ENCODE measurements around the gene KRTAP13-4.

The KRTAP13-4 gene, protein sequence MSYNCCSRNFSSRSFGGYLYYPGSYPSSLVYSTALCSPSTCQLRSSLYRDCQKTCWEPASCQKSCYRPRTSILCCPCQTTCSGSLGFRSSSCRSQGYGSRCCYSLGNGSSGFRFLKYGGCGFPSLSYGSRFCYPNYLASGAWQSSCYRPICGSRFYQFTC

DNA sequence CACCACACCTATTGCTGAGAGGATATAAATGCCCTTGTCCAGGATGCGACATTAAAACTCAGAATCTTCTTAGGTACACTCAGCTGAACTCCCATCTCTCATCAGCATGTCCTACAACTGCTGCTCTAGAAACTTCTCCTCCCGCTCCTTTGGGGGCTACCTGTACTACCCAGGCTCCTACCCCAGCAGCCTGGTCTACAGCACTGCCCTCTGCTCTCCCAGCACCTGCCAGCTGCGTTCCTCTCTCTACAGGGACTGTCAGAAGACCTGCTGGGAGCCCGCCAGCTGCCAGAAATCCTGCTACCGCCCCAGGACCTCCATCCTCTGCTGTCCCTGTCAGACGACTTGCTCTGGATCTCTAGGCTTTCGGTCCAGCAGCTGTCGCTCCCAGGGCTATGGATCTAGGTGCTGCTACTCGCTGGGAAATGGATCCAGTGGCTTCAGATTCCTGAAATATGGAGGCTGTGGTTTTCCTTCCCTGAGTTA is at the start of gene KRTAP13-4:
KRTAP13-4 (plus strand) TSS at position 51 of the 486 bp plus-strand sequence; CDS start at position 107, 56 bp downstream.
- no peak for DNase-seq (ENCODE audit: low spot score)

- no peak for DNase-seq (ENCODE audit: low spot score)
Measured at GRCh38 chr21:30382201-30382600, 47.8 kb upstream of the KRTAP13-4 start.

DNA sequence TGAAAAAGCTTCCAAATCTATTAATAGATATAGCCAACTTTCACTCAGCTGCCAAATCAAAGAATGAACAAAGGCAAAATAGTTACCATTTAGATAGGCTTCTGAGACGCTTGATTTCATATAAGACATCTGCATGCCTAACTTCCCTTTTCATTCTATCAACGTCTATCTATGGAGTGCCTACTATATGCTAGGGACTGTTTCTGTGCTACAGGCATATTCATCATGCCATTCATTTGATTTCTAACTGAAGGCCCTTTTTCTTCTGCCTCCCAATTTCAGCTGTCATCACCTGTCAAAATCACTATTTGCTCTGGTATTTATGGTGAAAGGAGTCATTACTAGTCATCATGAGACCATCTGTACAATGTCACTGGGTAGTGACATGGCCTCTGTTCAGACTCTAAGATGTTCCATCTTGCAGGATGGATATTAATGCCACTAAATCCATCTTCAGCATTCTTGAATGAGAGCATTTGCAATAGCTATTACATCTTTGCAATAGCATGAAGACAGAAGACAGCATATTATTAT is 38.5 kb upstream of the KRTAP13-4 start:
- no peak for DNase-seq (ENCODE audit: low spot score)

DNA sequence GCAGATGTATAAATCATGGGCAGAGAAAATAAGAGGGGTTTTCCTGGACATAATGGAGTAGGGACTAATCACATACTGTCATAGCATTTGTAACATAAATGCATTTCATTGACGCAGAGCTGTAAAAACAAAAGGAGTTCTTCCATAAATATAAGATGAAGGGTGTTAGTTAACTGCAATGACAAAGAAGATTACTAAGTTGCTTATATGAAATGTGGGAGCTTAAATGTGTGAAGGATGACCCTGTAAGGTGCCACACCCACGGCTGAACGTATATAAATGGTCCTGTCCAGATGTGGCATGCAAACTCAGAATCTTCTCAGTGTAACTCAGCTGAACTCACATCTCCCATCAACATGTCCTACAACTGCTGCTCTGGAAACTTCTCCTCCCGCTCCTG is 34.3 kb upstream of the KRTAP13-4 start, which contains the start of gene KRTAP13-1:
KRTAP13-1 (plus strand) TSS at position 301 of the 400 bp plus-strand sequence; CDS start at position 357, 56 bp downstream.
- no peak for DNase-seq (ENCODE audit: low spot score)

DNA sequence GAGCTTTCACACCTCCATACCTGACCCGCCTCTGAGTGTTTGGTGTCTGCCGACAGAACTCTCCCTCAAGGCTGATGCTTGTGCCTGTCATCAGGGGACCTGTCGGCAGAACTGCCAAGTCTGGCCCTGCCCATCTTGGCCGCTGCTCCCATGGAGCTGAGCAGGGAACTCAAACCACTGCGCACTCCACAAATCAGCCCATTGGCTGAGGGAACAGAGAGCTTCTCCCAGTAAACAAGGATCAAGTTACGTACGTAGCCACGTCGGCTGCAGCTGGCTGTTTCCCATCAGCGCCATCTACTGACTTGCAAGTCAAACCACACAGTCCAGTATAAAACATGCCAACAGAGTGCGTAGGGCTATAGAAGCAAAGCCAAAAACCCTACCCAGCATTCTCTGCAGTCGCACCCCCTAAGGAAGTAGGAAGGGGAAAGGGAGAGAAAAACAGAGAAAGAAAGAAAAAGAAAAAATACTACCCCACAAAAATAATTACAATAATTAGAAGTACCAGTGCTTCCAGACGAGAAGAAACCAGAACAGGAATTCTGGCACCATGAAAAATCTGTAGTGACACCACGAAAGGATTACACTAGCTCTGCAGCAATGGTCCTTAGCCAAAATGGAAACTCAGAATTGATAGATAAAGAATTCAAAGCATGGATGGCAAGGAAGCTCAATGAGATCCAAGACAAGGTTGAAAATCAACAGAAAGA is 21.1 kb upstream of the KRTAP13-4 start:
- DNase-seq (ENCODE audit: low spot score), result peak; percentile 74

GRCh38 chr21:30415993-30416392 is 14.0 kb upstream of the KRTAP13-4 start:
- no peak for DNase-seq (ENCODE audit: low spot score)

GRCh38 chr21:30425826-30426225 is 4.2 kb upstream of the KRTAP13-4 start, which contains the start of gene KRTAP13-3:
TSS of gene KRTAP13-3 (minus strand) at chr21:30425926. CDS start at chr21:30425912, 14 bp downstream.
- no peak for DNase-seq (ENCODE audit: low spot score)

GRCh38 chr21:30426731-30427130 is 3.3 kb upstream of the KRTAP13-4 start:
- no peak for DNase-seq (ENCODE audit: low spot score)

DNA sequence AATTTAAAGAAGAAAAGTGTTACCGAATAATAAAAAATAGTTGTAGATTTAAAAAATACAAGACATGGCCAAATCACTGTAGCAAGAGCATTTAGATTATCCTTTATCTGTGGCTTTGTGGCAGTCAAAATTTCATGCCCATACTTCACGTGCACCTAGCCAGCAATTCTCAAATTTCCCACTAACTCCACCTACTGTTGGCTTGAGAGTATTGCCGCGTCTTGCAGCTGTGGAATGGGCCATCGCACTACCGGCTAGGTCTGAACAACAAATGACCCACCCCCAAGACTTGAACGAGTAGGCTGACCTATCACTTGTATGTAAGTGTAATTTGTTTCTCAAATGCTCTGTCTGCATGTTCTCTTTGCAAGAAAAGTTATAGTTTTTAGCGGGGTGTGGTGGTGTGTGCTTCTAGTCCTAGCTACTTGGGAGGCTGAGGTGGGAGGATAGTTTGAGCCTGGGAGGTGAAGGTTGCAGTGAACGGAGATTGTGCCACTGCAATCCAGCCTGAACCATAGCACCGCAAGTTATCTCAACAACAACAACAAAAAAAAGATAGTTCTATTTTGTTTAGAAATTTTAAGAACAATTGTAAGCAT is 4.1 kb downstream of the KRTAP13-4 start:
- DNase-seq (ENCODE audit: low spot score), result peak; percentile 57

GRCh38 chr21:30437010-30437565 is 7.1 kb downstream of the KRTAP13-4 start:
- no peak for DNase-seq (ENCODE audit: low spot score)

GRCh38 chr21:30439975-30440374 is 10.0 kb downstream of the KRTAP13-4 start, which contains the start of gene KRTAP15-1:
TSS of gene KRTAP15-1 (plus strand) at chr21:30440275. CDS start at chr21:30440328, 53 bp downstream.
- no peak for DNase-seq (ENCODE audit: low spot score)

DNA sequence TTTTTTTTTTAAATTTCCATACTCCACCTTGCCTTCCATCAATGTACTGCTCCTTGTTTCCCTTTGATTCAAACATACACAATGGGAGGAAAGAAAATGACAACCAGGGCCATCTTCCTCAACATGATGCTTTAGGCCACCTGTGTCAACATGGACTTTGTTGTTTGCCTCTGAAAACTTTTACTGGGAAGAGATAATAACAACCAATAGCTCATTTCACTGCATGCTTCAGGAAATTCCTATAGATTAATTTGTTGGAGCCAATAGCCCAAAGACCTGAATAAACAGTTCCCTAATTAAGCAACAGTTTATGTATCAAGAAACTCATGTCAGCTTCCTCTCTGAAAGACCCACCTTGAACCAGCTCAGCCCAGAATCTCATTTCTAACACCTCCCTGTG is 13.2 kb downstream of the KRTAP13-4 start:
- no peak for DNase-seq (ENCODE audit: low spot score)

DNA sequence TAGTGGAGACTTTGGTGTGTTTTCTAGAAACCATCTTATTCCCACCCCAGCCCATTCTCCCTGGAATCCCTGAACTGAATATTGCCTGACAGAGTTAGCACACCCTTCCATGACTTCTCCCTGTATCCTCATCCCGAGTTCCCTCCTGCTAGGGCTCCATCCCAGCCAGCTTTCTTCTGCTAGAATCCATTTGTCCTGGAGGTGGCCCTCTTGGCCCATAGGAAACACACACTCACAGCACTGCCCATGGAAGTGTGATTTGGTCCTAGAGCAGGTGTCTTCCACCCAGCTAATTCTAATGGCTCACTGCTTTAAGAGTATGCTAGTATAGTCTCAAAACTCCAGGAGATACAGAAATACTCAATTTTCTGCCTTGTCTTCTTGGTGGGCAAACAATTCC is 14.2 kb downstream of the KRTAP13-4 start:
- no peak for DNase-seq (ENCODE audit: low spot score)

DNA sequence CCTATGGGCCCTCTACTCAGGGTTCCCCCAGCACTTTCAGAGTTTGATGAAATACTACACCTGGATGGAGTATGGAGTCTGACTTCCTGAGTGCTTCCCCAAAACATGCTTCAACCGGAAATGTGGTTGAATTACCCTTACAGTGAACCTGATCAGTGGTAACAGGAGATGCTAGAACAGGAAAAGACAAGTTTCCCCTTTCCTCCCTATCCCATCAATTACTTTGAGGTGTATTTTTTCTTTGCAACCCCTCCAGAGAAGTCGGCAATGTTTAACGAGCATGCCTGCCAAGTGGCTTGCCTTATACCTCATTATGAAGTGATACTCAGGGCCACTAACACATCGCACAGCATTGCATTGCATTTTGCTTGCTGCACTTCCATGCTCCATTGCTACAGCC is 17.0 kb downstream of the KRTAP13-4 start:
- DNase-seq (ENCODE audit: low spot score), result no peak

- no peak for DNase-seq (ENCODE audit: low spot score)
Measured at GRCh38 chr21:30448514-30448913, 18.5 kb downstream of the KRTAP13-4 start.

DNA sequence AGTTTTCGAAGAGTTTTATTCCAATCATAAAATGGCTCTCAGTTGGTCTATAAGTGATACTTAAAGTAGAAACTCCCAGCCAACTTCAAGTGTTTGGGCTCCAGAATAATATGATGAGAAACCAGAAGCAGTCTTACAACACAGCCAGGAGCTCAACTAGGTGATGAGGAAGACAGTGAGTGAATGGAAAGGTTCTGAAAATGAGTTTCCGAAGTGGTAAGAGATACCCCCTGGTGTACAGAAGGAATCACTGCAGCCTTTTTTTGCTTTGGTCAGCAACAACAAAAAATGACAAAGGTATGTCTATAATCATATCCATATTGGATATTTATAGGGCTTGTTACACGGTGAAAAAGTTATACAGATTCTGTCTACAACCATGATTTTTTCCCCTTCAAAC is 33.7 kb downstream of the KRTAP13-4 start:
- no peak for DNase-seq (ENCODE audit: low spot score)

DNA sequence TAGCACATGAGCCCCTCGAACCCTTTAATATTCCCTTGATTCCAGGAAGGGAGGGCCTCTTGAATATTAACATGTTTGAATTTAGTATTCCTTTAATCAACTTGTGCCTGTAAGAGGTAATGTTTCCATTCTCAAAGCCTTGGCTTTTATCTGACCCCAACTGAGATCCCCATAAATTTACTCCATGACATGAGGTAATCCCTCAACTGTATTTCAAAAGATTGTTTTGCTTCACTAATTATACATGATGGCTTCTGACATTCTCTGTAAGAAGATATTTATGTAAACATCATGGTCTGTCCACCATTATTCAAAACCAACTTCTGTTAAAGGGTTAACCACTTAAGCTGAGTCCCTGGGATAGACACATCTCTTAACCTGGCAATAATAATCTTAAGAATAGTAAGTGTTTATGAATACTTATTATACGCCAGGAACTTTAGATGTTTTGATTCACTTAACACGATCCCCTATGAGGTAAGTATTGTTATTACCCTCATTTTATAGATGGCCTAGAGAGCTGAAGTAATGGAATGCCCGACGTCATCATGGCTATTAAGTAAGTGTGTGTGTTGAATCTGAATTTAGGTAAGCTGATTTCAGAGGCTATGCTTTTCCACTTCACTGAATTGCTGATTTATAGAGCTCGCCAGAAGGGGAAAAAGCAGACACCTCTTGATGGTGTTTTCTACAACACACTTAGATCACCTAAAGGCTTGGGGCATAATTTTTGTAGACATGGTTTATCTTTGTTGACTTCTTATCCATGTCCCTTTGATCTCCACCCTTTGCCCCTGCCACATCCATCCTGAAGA is 39.1 kb downstream of the KRTAP13-4 start:
- no peak for DNase-seq (ENCODE audit: low spot score)

DNA sequence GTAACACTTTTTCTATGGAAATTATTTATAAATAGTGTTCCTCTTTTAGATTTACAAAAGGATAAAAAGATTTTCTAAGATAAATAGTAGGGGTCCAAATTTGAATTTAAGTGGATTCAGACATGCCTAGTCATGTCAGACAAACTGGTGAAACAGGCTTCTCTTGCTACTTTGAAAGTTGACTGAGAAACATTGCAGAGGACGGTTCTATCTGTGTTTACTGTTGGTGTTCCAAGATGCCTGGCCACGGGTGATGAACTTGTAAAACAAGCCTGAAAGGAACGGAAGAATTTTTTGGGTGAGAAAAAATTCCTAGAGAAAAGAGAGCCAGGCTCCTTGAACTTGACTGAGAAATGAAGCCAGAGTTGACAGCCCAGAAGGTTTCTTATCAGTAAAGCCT is 48.0 kb downstream of the KRTAP13-4 start:
- no peak for DNase-seq (ENCODE audit: low spot score)

GRCh38 chr21:30479259-30479658 is 49.2 kb downstream of the KRTAP13-4 start:
- no peak for DNase-seq (ENCODE audit: low spot score)

DNA sequence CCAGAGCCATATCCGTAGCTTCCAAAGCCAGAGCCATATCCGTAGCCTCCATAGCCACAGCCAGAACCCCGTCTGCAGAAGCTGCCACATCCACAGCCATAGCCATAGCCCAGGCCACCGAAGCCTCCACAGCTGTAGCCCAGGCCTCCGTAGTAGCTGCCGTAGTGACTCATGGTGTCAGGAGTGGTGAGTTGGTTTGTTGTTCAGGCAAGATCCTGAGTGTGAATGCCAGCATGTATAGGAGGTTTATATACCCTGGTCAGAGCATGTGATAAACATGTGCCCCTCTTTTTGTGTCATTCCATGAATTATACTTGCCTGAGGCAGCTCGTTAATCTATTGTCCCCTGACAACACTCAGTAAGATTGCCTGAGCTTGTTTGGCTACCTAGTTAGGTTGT is 50.1 kb downstream of the KRTAP13-4 start, which contains the start of gene KRTAP19-1:
KRTAP19-1 (minus strand) TSS at position 223 of the 400 bp plus-strand sequence; CDS start at position 173, 50 bp downstream.
- no peak for DNase-seq (ENCODE audit: low spot score)
